A673 (cell line): ENCODE data around the gene KRTAP20-3.

ENCODE experiments used
- CTCF ChIP-seq: fragments of 300-800, 200-600 bp; sonication (generic); conservative IDR thresholded peaks from 2 replicates; pipeline ENCODE4 v1.5.1; 2017; ENCODE audit warnings: low read depth, mild to moderate bottlenecking, antibody characterized with exemption, low read length, moderate library complexity, mixed read lengths
- EZH2 ChIP-seq: fragments of 200-600 bp; sonication (generic); IDR thresholded peaks from 2 replicates; pipeline ENCODE4 v1.6.1; 2017; ENCODE audit warnings: borderline replicate concordance, low read depth, mild to moderate bottlenecking, mixed read lengths, antibody characterized with exemption, low read length; ENCODE audit not compliant: poor library complexity, severe bottlenecking

- TF ChIP-seq CTCF (no peak), EZH2 (no peak)
Measured at GRCh38 chr21:30600787-30601186, 41.9 kb upstream of the KRTAP20-3 start, which contains the start of gene KRTAP22-1.
